K562 (cell line): Measurements from ENCODE around the gene TP53I13. TPM values are rescaled to one million over a fixed set of nuclear protein-coding genes. Genes with fewer than 3 reads are reported as not detected.
A peak's percentile ranks its signal among the peaks of the same experiment; 100 is the strongest.

Source experiments
- BACH1 ChIP-seq: fragments of 200-800 bp; sonication (Bioruptor generic); IDR thresholded peaks from 2 replicates; pipeline ENCODE4 v1.6.1; 2016; ENCODE audit warnings: missing genetic modification characterization, missing compliant biosample characterization
- CTBP1 ChIP-seq: fragments of 450-650 bp; IDR thresholded peaks from 2 replicates; pipeline ENCODE4 v1.6.1; 2016; ENCODE audit warnings: borderline replicate concordance
- EHMT2 ChIP-seq: fragments of 450-650 bp; IDR thresholded peaks from 2 replicates; pipeline ENCODE4 v1.6.1; 2018; ENCODE audit warnings: antibody characterized with exemption
- HCFC1 ChIP-seq: IDR thresholded peaks from 2 replicates; pipeline ENCODE4 v1.6.1; 2012; ENCODE audit warnings: low read depth, low read length, improper control_type of control experiment
- HDAC6 ChIP-seq: IDR thresholded peaks from 2 replicates; pipeline ENCODE4 v1.6.1; 2012; ENCODE audit warnings: low read depth, mild to moderate bottlenecking, control low read depth, inconsistent platforms, low read length, moderate library complexity
- HMGN3 ChIP-seq: IDR thresholded peaks from 2 replicates; pipeline ENCODE4 v1.6.1; 2011; ENCODE audit warnings: borderline replicate concordance, low read depth, mild to moderate bottlenecking, mixed read lengths, low read length; ENCODE audit not compliant: insufficient read length; ENCODE audit errors: extremely low read depth
- JUN ChIP-seq, 2 experiments: sonication (generic) in 1 of 2; formaldehyde crosslinking in 1 of 2; IDR thresholded peaks; 2 replicates each; pipeline versions ENCODE4 v1.6.1 to v1.8.0; 2012 to 2022; ENCODE audit warnings: borderline replicate concordance in 2 of 2, mild to moderate bottlenecking in 2 of 2, improper control_type of control experiment in 1 of 2, low read depth in 1 of 2, low read length in 1 of 2, missing genetic modification reagents in 1 of 2
- KDM2B ChIP-seq: fragments of 250-450 bp; sonication (Bioruptor Pico); IDR thresholded peaks from 2 replicates; pipeline ENCODE4 v1.8.0; 2021; ENCODE audit warnings: mild to moderate bottlenecking, moderate library complexity
- KLF1 ChIP-seq: fragments of 450-650 bp; IDR thresholded peaks from 2 replicates; pipeline ENCODE4 v1.6.1; 2016; ENCODE audit warnings: missing genetic modification characterization, missing compliant biosample characterization
- MIER1 ChIP-seq: fragments of 450-650 bp; IDR thresholded peaks from 2 replicates; pipeline ENCODE4 v1.6.1; 2016; ENCODE audit warnings: antibody characterized with exemption, mild to moderate bottlenecking, low read depth
- NFYB ChIP-seq: IDR thresholded peaks from 2 replicates; pipeline ENCODE4 v1.6.1; 2011; ENCODE audit warnings: mild to moderate bottlenecking, moderate library complexity; ENCODE audit not compliant: insufficient read length; ENCODE audit errors: extremely low read depth
- OTX1 ChIP-seq: fragments of 450-650 bp; formaldehyde crosslinking; IDR thresholded peaks from 2 replicates; pipeline ENCODE4 v1.4.0; 2022; ENCODE audit warnings: mild to moderate bottlenecking
- PHF20 ChIP-seq: fragments of 450-650 bp; IDR thresholded peaks from 2 replicates; pipeline ENCODE4 v1.6.1; 2018; ENCODE audit not compliant: partially characterized antibody
- PHF8 ChIP-seq: fragments of 200-600 bp; sonication (generic); IDR thresholded peaks from 2 replicates; pipeline ENCODE4 v1.6.1; 2012; ENCODE audit warnings: mixed run types, mild to moderate bottlenecking, inconsistent platforms, low read length, moderate library complexity, borderline replicate concordance
- POLR3G ChIP-seq: IDR thresholded peaks from 2 replicates; pipeline ENCODE4 v1.6.1; 2011; ENCODE audit not compliant: insufficient read length, insufficient replicate concordance; ENCODE audit errors: extremely low read depth
- RHOXF2B ChIP-seq: fragments of 250-450 bp; sonication (Bioruptor Pico); conservative IDR thresholded peaks from 2 replicates; pipeline ENCODE4 v1.5.1; 2021
- SIN3B ChIP-seq: fragments of 450-650 bp; IDR thresholded peaks from 2 replicates; pipeline ENCODE4 v1.6.1; 2017; ENCODE audit warnings: low read depth, mild to moderate bottlenecking, moderate library complexity
- SMAD4 ChIP-seq: fragments of 250-450 bp; sonication (Bioruptor Pico); conservative IDR thresholded peaks from 2 replicates; pipeline ENCODE4 v1.8.0; 2021; ENCODE audit warnings: inconsistent platforms, mild to moderate bottlenecking, moderate library complexity
- SRF ChIP-seq, 2 experiments: fragments of 250-450, 450-650 bp in 1 of 2; sonication (Bioruptor Pico) in 1 of 2; sonication (generic) in 1 of 2; formaldehyde crosslinking; IDR thresholded peaks; 2 replicates each; pipeline versions ENCODE4 v1.5.0 to v1.5.1; 2020 to 2022; ENCODE audit warnings: mild to moderate bottlenecking in 1 of 2, missing genetic modification reagents in 1 of 2
- SRSF3 ChIP-seq: fragments of 200-400 bp; formaldehyde crosslinking; IDR thresholded peaks from 2 replicates; pipeline ENCODE4 v1.6.1; 2016; ENCODE audit warnings: mild to moderate bottlenecking, low read length, moderate library complexity; ENCODE audit not compliant: insufficient read depth
- ZC3H8 ChIP-seq: fragments of 450-650 bp; IDR thresholded peaks from 2 replicates; pipeline ENCODE4 v1.6.1; 2017
- ZFP30 ChIP-seq: fragments of 250-450 bp; sonication (Bioruptor Pico); IDR thresholded peaks from 2 replicates; pipeline ENCODE4 v1.8.0; 2022; ENCODE audit warnings: moderate library complexity, mild to moderate bottlenecking, inconsistent platforms, borderline replicate concordance
- ZNF274 ChIP-seq: IDR thresholded peaks from 2 replicates; pipeline ENCODE4 v1.6.1; 2011; ENCODE audit warnings: low read depth, mild to moderate bottlenecking, low read length, moderate library complexity, borderline replicate concordance
- ZNF507 ChIP-seq: conservative IDR thresholded peaks from 2 replicates; pipeline ENCODE4 v1.6.1; 2017; ENCODE audit warnings: missing genetic modification characterization, missing compliant biosample characterization
- ZNF639 ChIP-seq, 2 experiments: fragments of 200-800 bp in 1 of 2; sonication (Bioruptor generic) in 1 of 2; sonication (generic) in 1 of 2; formaldehyde crosslinking in 1 of 2; IDR thresholded peaks in 1 of 2; conservative IDR thresholded peaks in 1 of 2; 2 replicates each; pipeline versions ENCODE4 v1.5.0 to v1.6.1; 2016 to 2020; ENCODE audit warnings: missing compliant biosample characterization in 1 of 2, missing genetic modification characterization in 1 of 2, missing genetic modification reagents in 1 of 2
- polyA plus RNA-seq, 8 experiments: library from polyadenylated mRNA; depleted of rRNA in 4 of 8; stranded (reverse) in 5 of 8; unstranded in 3 of 8; fragments of >200 nt; fragmentation: Nextera tagmentation in 2 of 8; fragmentation: Illumina TruSeq in 1 of 8; extraction: Ambion mirVana in 2 of 8; extraction: Trizol in 1 of 8; gene quantifications; 2 replicates each; pipeline versions ENCODE4 v1.2.1 to v1.2.3, GENCODE V29; 2011 to 2014; ENCODE audit warnings: inconsistent platforms in 1 of 8, missing spikeins in 1 of 8
- total RNA-seq, 7 experiments: library from RNA; depleted of rRNA in 6 of 7; stranded (reverse); fragments of >200 nt in 6 of 7; fragmentation: Illumina TruSeq in 2 of 7; extraction: Trizol in 2 of 7; gene quantifications; 2 replicates each; pipeline versions ENCODE4 v1.2.1 to v1.2.3, GENCODE V29; 2011 to 2021; ENCODE audit warnings: low replicate concordance in 1 of 7
- TF ChIP-seq, protein P1 (sequence below): fragments of 250-450 bp; sonication (Bioruptor Pico); IDR thresholded peaks from 2 replicates; pipeline ENCODE4 v1.4.0; 2020; ENCODE audit warnings: mild to moderate bottlenecking, moderate library complexity

Gene TP53I13
- total and polyA plus RNA-seq, 9 of the 15 experiments (the other 6 are each of a cell fraction or from before 2014, with no cell fraction given) = 0.08 to 28.3 (median 9.1) TPM

DNA sequence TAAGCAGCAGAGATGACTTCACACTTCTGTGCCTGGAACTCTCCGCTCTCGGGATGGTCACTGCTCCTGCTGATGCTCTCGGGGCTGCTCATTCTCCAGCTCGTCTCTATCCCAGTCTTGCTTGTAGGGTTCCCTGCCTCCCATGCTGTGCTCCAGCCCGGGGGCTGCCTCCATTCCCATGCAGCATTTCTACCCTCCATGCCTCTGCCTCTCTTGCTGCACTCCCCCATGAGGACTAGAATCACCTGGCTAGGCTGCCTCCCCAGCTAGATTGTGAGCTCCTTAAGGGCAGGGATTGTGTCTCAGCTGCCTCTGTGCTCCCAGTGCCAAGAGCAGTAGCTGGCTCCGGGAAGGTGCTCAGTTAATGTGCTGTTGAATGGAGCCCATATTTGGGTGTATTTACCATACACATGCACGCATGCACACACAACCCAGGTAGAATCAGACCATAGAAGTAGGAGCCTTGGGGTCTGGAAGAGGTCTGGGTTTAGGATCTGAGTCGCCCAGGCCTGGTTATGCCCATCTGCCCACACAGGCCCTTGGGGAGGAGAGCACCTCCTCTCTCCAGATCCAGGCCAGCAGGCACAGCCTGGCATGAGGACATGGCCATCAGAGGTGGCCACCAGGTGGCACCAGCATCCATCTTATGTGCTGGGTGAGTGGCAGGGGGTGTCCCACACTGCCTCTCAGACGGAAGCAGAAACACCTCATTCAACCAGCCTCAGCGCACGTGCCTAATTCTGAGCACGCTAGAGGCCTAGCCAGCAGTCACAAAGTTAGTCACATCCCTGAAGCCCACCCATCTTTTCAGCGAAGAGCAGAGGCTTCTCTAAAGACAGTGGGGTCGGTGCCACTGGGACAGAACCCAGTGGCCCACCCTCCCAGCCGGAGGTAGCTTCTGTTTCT is 11.6 kb downstream of the TP53I13 start (continued):
- TF ChIP-seq SMAD4 (CRISPR knock-in tag) (0 out of 2 replicates have a peak, but pooled peaks have one; percentile 32), HDAC6 (no peak), KLF1 (tag) (no peak), CTBP1 (peak; percentile 17; the same call in 1 of the 2 replicates), HCFC1 (no peak), EHMT2 (no peak), RHOXF2B (CRISPR knock-in tag) (no peak), PHF20 (no peak), NFYB (no peak), SRF (CRISPR knock-in tag; IDR thresholded peaks at IDR 0.05) (no peak), MIER1 (no peak), BACH1 (tag) (no peak), OTX1 (CRISPR knock-in tag) (no peak), POLR3G (no peak), ZNF507 (tag) (no peak), SRSF3 (no peak), KDM2B (CRISPR knock-in tag) (no peak), ZFP30 (CRISPR knock-in tag) (no peak), JUN (IDR thresholded peaks at IDR 0.05; ENCODE audit: borderline replicate concordance, low read depth, low read length) (no peak), JUN (CRISPR knock-in tag; IDR thresholded peaks at IDR 0.05; ENCODE audit: borderline replicate concordance) (no peak), ZNF639 (CRISPR knock-in tag; conservative IDR thresholded peaks at IDR 0.05 in 1 of 2, IDR thresholded peaks at IDR 0.05 in 1 of 2) (no peak), PHF8 (no peak), HMGN3 (no peak), ZNF274 (no peak), SIN3B (no peak), ZC3H8 (no peak)
- TF ChIP-seq, protein P1, sequence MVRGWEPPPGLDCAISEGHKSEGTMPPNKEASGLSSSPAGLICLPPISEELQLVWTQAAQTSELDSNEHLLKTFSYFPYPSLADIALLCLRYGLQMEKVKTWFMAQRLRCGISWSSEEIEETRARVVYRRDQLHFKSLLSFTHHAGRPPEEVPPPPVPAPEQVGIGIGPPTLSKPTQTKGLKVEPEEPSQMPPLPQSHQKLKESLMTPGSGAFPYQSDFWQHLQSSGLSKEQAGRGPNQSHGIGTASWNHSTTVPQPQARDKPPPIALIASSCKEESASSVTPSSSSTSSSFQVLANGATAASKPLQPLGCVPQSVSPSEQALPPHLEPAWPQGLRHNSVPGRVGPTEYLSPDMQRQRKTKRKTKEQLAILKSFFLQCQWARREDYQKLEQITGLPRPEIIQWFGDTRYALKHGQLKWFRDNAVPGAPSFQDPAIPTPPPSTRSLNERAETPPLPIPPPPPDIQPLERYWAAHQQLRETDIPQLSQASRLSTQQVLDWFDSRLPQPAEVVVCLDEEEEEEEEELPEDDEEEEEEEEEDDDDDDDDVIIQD (CRISPR knock-in tag) = no peak
